GM19025 (cell line): ENCODE measurements around the gene COL25A1.
"Not testable (repeated sequence)": the region's sequence is repeated elsewhere in the genome, so short reads cannot be mapped to it uniquely, and the experiment has no call there.

ENCODE experiments used
- ATAC-seq: cut with Tn5 transposase; IDR thresholded peaks from one replicate; pipeline ENCODE4 v1.9.1; 2021; ENCODE audit warnings: mild to moderate bottlenecking, low read depth, moderate library complexity; ENCODE audit not compliant: unreplicated experiment

The COL25A1 gene

GRCh38 chr4:109022961-109023360 lies 279.5 kb downstream of the COL25A1 start:
- no peak for ATAC-seq

- not testable (repeated sequence) for ATAC-seq
Measured at GRCh38 chr4:109021630-109022029, 280.8 kb downstream of the COL25A1 start.

- no peak for ATAC-seq
Measured at GRCh38 chr4:109020861-109021260, 281.6 kb downstream of the COL25A1 start.

DNA sequence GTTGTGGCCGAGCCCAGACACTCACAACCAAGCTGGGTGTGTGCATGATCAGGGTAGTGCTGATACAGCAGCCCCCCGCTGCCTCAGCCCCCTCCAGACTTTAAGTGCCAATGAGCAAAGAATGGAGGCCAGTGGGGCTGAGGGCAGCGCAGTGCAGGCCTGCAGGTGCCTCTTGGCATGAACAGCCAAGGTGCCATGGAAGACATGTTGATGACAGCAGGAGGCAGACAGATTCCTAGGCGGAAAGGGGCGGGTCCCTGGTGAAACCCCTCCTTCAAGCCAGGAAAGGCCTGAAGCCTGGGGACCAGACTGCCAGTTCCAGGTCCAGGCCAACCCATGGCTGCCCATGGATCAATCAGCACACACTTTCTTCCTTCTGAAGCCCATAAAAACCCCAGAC lies 286.3 kb downstream of the COL25A1 start:
- no peak for ATAC-seq

DNA sequence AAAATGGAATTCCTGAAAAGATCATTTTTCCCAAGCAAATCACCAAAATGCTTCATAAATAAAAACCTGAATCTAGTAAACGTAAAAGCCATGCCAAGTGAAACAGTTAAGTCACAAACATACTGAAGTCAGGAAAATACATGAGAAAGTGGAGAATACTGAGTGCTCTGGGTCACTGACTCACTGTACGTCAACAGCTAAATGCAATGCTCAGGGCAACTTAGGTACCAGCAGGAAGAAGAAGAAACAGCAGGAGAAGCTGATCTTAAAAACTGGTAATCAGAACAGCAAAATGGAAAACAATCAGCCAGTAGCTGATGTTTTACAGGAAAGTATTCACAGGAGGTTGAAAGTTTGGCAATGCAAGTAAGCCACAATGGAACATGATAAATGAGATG lies 287.0 kb downstream of the COL25A1 start:
- ATAC-seq = no peak

- no peak for ATAC-seq
Measured at GRCh38 chr4:109014593-109015412, 287.7 kb downstream of the COL25A1 start.

DNA sequence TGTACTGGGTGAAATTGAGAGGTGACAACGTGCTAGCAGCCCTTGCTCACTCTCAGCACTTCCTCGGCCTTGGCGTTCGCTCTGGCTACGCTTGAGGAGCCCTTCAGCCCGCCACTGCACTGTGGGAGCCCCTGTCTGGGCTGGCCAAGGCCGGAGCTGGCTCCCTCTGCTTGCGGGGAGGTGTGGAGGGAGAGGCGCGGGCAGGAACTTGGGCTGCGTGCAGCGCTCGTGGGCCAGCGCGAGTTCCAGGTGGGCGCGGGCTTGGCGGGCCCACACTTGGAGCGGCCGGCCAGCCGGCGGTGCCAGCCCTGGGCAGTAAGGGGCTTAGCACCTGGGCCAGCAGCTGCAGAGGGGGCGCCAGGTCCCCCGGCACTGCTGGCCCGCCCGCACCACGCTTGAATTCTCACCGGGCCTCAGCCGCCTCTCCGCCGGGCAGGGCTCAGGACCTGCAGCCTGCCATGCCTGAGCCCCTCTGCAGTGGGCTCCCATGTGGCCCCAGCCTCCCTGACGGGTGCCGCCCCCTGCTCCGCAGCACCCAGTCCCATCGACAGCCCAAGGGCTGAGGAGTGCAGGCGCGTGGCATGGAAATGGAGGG lies 290.1 kb downstream of the COL25A1 start:
- no peak for ATAC-seq

GRCh38 chr4:109011241-109012026 lies 291.0 kb downstream of the COL25A1 start:
- ATAC-seq = no peak

DNA sequence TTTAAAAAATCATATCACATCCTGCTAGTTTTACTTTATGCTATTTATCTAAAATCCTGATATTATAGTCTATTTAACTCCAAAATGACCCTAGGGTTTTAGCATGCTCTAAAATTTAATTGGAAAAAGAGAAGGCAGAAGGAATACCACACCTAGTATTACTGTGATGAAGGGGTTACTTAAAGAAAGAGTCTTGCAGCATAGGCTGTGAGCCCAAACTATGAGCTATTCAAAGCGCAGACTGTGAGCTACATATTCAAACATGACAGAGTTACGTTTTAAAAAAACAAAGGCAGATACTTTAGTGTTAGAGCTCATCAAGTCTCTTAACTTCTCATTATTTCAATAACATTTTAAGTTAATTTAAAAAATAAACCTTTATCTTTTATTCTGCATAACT lies 291.9 kb downstream of the COL25A1 start:
- no peak for ATAC-seq

DNA sequence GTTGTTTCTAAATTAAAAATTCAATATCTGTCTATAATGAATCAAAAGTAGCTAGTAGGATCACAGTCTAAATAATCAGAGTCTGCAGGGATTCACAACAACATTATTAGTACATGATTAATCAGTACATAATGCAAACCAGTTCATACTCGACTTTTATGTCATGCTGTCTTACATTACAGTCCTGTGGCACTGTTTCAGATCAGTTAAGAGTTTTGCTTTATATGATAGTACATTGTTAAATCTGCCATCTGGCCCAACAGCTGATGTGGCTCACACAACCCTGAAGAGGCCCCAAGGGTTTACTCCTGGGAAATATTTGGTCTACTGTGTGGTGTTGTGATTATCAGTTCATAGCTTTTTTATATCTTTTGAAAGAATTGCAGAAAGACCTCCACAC lies 292.5 kb downstream of the COL25A1 start:
- ATAC-seq = no peak

- ATAC-seq = no peak
Measured at GRCh38 chr4:109007976-109008375, 294.5 kb downstream of the COL25A1 start.

DNA sequence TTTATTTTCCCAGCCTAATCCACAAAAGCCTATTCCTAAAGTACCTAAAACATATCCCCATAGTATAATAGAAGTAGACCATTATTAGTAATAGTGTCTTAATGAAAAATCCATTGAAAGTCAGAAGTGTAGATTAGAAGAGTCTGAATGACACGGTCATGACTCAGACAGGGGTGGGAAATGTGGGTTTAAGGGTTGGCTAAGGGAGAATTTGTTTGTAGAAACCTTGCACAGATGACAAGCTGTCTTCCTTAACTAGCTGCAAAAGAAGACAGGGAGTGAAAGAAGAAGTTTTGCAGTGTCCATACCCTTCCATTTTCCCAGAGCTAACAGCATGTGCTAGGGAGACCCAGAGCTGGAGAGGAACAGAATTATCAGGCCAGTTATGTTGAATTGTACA lies 296.9 kb downstream of the COL25A1 start:
- ATAC-seq = no peak

- ATAC-seq = no peak
Measured at GRCh38 chr4:109004418-109004817, 298.0 kb downstream of the COL25A1 start.

GRCh38 chr4:109003964-109004363 lies 298.5 kb downstream of the COL25A1 start:
- no peak for ATAC-seq

- ATAC-seq = no peak
Measured at GRCh38 chr4:108991551-108992328, 310.7 kb downstream of the COL25A1 start.

DNA sequence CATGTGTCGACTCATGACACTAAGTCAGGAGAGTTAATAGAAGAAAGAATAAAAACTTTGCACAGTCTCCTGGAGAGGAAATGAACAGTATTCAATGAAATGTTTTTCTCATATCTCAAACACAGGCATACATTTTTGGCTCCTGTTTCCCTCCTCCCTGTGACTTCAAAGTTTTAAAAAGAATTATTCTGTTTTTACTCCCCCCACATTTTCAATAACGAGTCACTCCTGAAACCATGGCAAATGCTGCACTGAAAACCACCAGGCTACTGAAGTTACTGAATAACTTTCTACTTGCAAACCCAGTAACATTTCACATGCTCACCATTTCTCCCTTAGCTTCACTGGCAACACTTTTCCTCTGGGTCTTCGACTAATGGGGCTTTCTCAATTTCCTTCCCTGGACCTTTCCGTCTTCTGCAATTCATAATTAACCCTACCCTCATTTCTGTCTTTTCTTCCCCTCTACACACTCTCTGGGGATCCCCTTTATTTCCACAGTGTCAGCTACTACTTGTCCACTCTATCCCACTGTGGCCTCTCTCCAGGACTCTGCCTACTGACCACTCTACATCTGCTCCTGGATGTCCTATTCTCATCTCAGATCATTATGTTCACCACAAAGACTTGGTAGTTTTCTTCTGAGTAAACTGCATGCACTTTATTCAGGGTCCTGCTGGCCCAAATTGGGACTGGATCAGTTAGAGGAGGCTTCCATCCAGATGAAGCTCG lies 313.8 kb downstream of the COL25A1 start:
- peak; percentile 62 for ATAC-seq

DNA sequence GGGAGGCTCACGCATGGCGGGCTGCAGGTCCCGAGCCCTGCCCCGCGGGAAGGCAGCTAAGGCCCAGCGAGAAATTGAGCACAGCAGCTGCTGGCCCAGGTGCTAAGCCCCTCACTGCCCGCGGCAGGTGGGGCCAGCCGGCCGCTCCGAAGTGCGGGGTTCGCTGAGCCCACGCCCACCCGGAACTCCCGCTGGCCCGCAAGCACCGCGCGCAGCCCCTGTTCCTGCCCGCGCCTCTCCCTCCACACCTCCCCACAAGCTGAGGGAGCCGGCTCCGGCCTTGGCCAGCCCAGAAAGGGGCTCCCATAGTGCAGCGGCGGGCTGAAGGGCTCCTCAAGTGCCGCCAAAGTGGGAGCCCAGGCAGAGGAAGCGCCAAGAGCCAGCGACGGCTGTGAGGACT lies 318.0 kb downstream of the COL25A1 start:
- ATAC-seq = not testable (repeated sequence)

- ATAC-seq = no peak
Measured at GRCh38 chr4:108982402-108983185, 319.9 kb downstream of the COL25A1 start.
